ENCODE results near the gene AOPEP.

- TF ChIP-seq POLR2A (IDR thresholded peaks at IDR 0.05) (no peak), CTCF (IDR thresholded peaks at IDR 0.05) (no peak)
Observed at GRCh38 chr9:95057101-95057500, 330.6 kb downstream of the AOPEP start.

Data from testis (tissue), 2 donors.